ENCODE results near the gene DYSF. TPM values are rescaled to one million over a fixed set of nuclear protein-coding genes. Genes with fewer than 3 reads are reported as not detected.
"Not testable (repeated sequence)": the region's sequence is repeated elsewhere in the genome, so short reads cannot be mapped to it uniquely, and the experiment has no call there.

Gene DYSF
- total and polyA plus RNA-seq, 2 donors (not counting 1 experiment from before 2014, with no cell fraction given), result 0.17 to 0.43 TPM

GRCh38 chr2:71486881-71487640 is 33.7 kb downstream of the DYSF start:
- Mint-ChIP-seq H3K9me3 (ENCODE audit: insufficient read depth) (no peaks in the 10 kb centered on the region), H3K27me3 (peaks cover 21% of the 10 kb centered on the region), H3K4me1 (no peaks in the 10 kb centered on the region), H3K27ac (no peak overlapping the region), H3K4me3 (no peak overlapping the region)
- Histone ChIP-seq H3K4me2 (replicated peaks; ENCODE audit: low read depth, low read length, poor library complexity, severe bottlenecking) (no peak overlapping the region), H3K4me3 (ENCODE audit: control extremely low read depth in 1 of 5, extremely low read depth in 1 of 5, insufficient read depth in 1 of 5, low read depth in 2 of 5, low read length in 4 of 5) (no peak overlapping the region), H4K20me1 (ENCODE audit: control insufficient read depth, insufficient read depth, low read length, poor library complexity, severe bottlenecking) (no peaks in the 10 kb centered on the region), H3K9ac (ENCODE audit: low read length) (no peak overlapping the region), H2AFZ (ENCODE audit: insufficient read depth, low read depth, low read length, poor library complexity, severe bottlenecking) (no peak overlapping the region), H3K27ac (ENCODE audit: low read length in 2 of 2) (no peak overlapping the region), H3K27me3 (replicated peaks in 1 of 4; ENCODE audit: control extremely low read depth in 1 of 4, control insufficient read depth in 3 of 4, insufficient read depth in 4 of 4, low read length in 3 of 4) (peaks cover 0 to 4% (median 1%) of the 10 kb centered on the region in 4 experiments), H3K9me3 (ENCODE audit: control extremely low read depth in 1 of 3, control insufficient read depth in 2 of 3, insufficient read depth in 1 of 3, low read length in 2 of 3) (peaks cover 0 to 4% (median 2%) of the 10 kb centered on the region in 3 donors), H3K4me1 (ENCODE audit: control insufficient read depth in 2 of 2, insufficient read depth in 2 of 2, low read length in 2 of 2) (no peaks in the 10 kb centered on the region), H3K79me2 (ENCODE audit: control insufficient read depth, insufficient read depth, low read length) (no peaks in the 10 kb centered on the region), H3K36me3 (replicated peaks in 1 of 2; ENCODE audit: control extremely low read depth in 1 of 2, control insufficient read depth in 1 of 2, extremely low read depth in 1 of 2, insufficient read depth in 2 of 2, low read length in 1 of 2) (no peaks in the 10 kb centered on the region)
- no peak for DNase-seq
- ChIA-PET CTCF (no interaction called here), POLR2A (no interaction called here)
- TF ChIP-seq CTCF (IDR thresholded peaks at IDR 0.05), result no peak
- TF ChIP-seq EZH2 (IDR thresholded peaks at IDR 0.05; ENCODE audit: borderline replicate concordance, insufficient read depth, low read depth, low read length, poor library complexity, severe bottlenecking), result no peak
- no peak for ATAC-seq (ENCODE audit: low read depth)
- intact Hi-C loops (cut with micrococcal nuclease), result no loop called here
- WGBS (ENCODE audit: insufficient coverage), result 87% methylated on average over 8 of the region's 11 CpGs

DNA sequence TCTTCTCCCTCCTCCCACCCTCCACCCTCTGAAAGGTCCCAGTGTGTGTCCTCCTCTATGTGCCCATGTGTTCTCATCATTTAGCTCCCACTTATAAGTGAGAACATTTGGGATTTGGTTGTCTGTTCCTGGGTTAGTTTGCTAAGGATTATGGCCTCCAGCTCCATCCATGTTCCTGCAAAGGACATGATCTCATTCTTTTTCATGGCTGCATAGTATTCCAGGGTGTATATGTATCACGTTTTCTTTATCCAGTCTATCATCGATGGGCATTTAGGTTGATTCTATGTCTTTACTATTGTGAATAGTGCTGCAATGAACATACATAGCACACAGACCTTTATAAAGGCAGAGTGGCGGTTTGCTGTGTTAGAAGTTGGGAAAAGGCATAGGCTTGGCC is 38.2 kb downstream of the DYSF start:
- no CpG with 5 or more reads among the region's 3 CpGs for WGBS (ENCODE audit: insufficient coverage)
- CTCF ChIA-PET, result interaction anchor here (0.6 kb wide), 1 partner anchor 336 kb away, joined by 4 read pairs; no protein-coding TSS in a partner anchor
- H3K9ac ChIP-seq (ENCODE audit: low read length), result not testable (repeated sequence)

More for the DNA sequence above, 38.2 kb downstream of the DYSF start:
- H3K4me3 ChIP-seq (ENCODE audit: control extremely low read depth in 1 of 5, extremely low read depth in 1 of 5, insufficient read depth in 1 of 5, low read depth in 2 of 5, low read length in 4 of 5); ATAC-seq (ENCODE audit: low read depth); H3K4me3 Mint-ChIP-seq; H3K4me2 ChIP-seq (replicated peaks; ENCODE audit: low read depth, low read length, poor library complexity, severe bottlenecking); DNase-seq; H3K27me3 ChIP-seq (replicated peaks in 1 of 4; ENCODE audit: control extremely low read depth in 1 of 4, control insufficient read depth in 3 of 4, insufficient read depth in 4 of 4, low read length in 3 of 4); POLR2A ChIA-PET; H3K9me3 Mint-ChIP-seq (ENCODE audit: insufficient read depth); H3K27ac ChIP-seq (ENCODE audit: low read length in 2 of 2); H2AFZ ChIP-seq (ENCODE audit: insufficient read depth, low read depth, low read length, poor library complexity, severe bottlenecking); H3K36me3 ChIP-seq (replicated peaks in 1 of 2; ENCODE audit: control extremely low read depth in 1 of 2, control insufficient read depth in 1 of 2, extremely low read depth in 1 of 2, insufficient read depth in 2 of 2, low read length in 1 of 2); H3K27ac Mint-ChIP-seq; H3K4me1 Mint-ChIP-seq; H4K20me1 ChIP-seq (ENCODE audit: control insufficient read depth, insufficient read depth, low read length, poor library complexity, severe bottlenecking); H3K4me1 ChIP-seq (ENCODE audit: control insufficient read depth in 2 of 2, insufficient read depth in 2 of 2, low read length in 2 of 2); intact Hi-C loops (cut with micrococcal nuclease); H3K9me3 ChIP-seq (ENCODE audit: control extremely low read depth in 1 of 3, control insufficient read depth in 2 of 3, insufficient read depth in 1 of 3, low read length in 2 of 3); H3K79me2 ChIP-seq (ENCODE audit: control insufficient read depth, insufficient read depth, low read length): not testable (repeated sequence)
- peaks cover 27% of the 10 kb centered on the region for H3K27me3 Mint-ChIP-seq

Measured in B cell (primary cell).